GM21717 (cell line): ENCODE measurements around the gene NFATC1.

Source experiments
- ATAC-seq: cut with Tn5 transposase; IDR thresholded peaks from one replicate; pipeline ENCODE4 v1.9.1; 2021; ENCODE audit warnings: mild to moderate bottlenecking, moderate library complexity; ENCODE audit not compliant: unreplicated experiment

NFATC1 gene

GRCh38 chr18:79436556-79437275 lies 41.0 kb downstream of the NFATC1 start:
- ATAC-seq = no peak

- no peak for ATAC-seq
These were observed 42.6 kb downstream of the NFATC1 start for GRCh38 chr18:79438089-79438897.

DNA sequence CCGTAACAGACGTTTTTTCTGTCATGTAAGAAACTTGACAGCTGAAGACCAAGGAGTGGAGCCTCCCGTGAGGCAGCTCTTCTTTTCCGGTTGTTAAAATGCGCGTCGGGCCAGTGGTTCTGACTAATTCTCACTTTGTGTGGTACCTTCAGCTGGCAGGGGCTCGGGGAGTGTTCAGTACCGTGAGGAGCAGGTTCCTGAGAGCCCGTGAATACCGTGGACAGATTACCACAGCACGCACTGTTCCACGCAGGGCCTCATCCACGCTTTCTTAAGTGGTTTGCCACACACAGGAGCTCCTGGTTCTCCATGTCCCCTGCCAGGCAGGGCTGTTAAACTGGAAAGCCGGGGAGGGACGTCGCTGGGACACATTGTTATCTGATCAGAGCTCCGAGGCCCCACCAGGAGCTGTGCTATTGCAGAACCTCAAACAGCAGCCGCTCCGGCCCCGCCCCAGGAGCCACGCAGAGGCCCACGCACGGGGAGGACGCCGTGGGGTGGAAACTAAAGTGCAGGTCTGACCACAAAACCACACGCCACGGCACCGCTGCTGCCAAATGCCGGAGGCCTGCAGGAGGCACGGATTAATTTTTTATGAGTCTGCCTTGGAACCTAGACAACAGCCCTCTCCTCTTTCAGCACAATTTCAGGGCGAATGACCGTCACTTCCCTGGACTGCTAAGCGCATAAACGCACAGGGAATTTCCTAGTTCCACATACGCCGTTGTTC lies 43.3 kb downstream of the NFATC1 start:
- ATAC-seq = no peak

DNA sequence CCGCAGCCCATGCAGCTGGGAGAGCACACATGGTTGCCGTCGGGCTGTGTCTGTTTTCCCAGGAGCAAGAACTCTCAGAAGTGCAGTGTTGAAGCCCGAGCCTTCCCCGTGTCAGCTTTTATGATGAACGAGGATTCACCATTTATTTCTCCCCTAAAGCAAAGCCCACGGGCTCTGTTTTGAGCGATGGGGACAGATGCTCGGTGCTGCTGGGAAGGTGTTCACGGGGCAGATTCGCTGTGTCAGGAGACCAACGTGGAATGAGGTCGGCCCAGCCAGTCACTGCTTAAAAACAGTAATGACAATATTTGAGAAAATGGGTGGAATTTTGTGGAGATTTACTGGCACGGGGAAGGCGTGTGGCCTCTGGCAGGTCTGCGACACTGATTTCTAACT lies 43.9 kb downstream of the NFATC1 start:
- no peak for ATAC-seq

GRCh38 chr18:79440316-79441110 lies 44.8 kb downstream of the NFATC1 start:
- ATAC-seq = no peak

- ATAC-seq = no peak
These were observed 45.7 kb downstream of the NFATC1 start for GRCh38 chr18:79441420-79441819.

DNA sequence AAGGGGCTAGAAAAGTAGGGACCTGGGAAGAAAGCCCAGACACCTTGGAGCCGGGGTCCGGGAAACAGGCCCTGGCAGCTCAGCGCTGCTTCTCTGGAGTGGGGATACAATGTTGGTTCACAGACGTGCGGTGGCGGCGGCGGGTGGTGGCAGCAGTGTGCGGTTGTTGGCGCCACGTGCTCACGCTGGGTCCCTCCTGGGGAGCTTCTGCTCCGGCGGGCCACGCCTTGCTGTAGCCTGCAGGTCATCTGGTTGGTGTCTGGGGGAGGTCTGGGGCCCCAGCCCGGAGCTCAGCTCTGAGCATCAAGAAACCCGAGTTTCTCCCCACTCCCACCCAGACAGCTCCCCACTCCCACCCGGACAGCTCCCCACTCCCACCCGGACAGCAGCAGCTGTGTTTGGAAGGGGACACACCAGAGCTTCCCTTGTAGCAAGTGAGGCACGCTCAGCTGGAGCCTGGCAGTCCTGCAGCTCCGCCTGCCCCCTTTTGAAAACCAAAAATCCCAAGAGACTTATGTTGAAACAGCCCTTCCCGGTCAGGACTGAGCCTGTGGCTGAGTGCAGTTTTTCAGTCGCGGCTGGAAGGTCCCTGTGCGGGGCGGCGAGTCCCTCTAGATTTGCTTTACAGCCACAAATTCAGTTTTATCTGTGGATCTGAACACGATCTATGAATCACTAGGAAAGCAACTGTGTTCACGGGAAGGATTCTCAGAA lies 46.9 kb downstream of the NFATC1 start:
- no peak for ATAC-seq

- no peak for ATAC-seq
These were observed 49.5 kb downstream of the NFATC1 start for GRCh38 chr18:79445221-79445620.

DNA sequence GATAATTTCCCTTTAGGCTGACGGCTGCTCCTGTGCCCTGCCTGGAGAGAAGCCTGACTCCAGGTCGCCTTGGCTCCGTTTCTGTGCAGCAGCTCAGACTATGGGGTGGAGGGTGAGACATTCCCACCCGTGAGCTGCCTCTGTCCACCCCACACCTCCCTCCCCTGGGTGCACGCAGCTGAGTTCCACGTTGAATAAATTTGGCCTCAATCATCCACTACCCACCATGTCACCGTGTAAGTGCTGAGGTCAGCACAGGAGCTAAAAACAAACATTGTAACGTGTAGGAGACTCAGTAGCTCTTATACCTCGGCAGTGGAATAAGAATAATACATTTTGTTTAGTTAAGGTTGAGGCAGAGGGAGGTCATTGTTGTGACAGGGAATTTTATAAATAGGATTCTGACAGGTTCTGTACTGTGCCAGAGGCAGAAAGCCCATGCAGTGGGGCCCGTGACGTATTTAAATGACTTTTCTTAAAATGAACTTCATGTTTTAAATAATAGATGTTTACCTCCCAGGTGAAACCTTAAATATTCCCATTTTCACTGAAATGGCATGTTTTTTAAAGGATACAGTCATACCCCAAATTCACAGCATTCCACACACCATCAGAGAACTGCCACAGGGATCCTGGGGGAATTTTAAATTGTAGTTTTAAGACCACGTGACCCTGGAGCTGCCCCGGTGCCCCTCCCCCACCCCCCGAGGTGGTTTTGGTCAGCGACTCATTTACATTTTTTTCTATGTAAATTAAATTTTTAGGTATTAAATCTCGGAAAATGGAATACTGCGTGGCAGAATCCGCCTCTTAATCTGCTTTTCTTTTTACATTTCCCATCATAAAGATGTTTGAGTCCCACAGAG lies 50.2 kb downstream of the NFATC1 start:
- ATAC-seq = no peak

- ATAC-seq = no peak
These were observed 51.2 kb downstream of the NFATC1 start for GRCh38 chr18:79446931-79447330.

DNA sequence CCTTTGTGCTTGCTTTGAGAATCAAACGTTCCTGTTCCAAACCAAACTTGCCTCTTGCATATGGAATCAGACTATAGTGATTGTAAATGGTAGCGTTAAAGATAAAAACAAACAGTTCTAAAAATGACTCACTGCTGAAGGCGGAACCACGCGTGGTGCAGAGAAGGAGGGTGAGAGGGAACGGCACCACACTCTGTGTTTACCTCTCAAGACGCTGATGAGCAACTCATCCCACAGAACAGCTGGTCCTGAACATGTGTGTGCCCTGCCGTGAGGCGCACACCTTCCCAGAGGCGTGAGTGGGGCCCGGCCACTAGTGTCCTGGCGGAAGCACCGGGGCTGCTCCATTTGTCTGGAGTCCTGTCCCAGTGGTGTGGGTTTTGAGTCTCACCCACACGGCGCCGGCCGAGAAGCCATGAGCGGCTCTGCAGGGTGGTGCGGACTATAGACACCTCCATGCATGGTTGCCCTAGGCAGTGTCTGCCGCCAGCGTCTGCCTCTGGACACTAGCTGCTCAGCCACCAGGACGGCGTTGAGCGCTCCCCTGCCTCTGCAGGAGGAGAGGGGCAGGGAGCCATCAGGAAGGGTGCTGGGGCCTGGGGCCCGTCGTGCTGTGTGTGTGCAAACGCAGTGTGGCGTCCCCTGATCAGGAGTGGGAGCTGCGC lies 52.1 kb downstream of the NFATC1 start:
- no peak for ATAC-seq

DNA sequence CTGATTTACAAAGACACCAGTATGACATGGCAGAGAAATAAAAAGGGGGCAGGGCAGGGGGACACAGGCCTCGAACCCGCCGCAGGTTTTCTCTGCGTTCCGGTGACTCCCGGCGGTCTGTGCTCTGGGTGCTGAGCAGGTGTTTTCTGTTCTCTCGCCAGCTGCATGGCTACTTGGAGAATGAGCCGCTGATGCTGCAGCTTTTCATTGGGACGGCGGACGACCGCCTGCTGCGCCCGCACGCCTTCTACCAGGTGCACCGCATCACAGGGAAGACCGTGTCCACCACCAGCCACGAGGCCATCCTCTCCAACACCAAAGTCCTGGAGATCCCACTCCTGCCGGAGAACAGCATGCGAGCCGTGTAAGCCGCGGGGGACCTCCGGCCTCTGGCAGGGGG lies 52.9 kb downstream of the NFATC1 start:
- no peak for ATAC-seq

DNA sequence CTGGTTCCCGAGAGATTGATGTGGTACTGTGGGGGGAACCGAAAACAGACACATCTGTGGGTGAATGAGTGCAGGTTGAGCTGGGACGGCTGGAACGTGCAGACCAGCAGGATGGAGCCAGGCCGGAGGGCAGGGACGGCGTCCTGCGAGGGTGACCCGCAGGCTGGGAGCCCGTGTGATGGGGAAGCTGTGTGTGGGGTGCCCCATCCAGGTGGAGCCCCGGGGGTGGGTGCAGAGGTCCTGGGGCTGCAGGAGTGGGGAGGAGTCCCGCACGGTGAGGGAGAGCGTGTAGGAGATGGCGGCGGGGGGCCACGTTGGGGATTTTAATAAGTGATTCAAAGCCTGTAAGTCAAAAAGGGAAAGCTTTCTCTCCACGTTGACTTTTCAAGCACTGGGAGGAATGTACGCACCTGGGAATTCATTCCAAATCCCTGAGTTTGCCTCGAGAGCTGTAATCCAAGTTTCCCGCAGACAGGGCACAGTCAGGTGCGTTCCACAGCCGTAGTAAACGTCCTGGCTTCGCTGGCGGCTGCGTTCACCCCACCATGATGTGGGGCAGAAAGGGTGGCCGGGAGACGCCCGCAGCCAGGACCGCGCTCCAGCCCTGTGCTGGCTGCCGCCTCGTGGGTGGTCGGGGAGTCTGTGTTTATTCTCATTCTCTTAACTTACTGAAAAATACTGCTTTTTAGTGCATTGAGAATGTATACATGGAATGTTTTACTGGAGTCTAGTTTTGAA lies 54.0 kb downstream of the NFATC1 start:
- no peak for ATAC-seq

DNA sequence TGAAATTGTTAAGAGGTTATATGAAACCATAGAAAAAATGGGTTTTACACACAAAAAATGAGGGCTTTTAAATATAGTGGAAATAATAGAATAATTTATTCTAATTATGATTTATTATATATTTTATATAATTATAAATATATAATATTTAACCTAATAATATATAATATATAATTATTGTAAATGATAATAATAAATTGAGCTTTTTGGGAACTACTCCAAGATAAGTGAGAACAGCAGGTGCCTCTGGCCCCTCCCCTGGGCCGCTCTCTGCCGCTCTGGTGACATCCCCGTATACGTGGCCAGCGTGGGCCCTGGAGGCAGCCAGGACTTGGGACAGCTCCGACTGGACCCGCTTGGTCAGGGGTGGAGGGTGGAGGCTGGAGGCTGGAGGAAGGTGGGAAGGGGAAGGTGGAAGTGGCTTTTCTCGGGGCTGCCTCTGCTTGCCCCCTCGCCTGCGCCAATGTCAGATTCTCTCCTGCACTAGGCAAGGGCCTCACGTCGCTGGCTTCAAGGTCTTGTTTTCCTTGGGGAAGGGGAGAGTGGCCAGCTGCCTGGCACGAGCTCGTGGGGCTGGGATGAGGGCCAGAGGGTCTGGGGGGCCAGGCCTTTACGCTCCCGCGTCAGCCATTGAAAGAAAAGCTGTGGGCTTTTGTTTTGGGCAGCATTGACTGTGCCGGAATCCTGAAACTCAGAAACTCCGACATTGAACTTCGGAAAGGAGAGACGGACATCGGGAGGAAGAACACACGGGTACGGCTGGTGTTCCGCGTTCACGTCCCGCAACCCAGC lies 54.8 kb downstream of the NFATC1 start:
- no peak for ATAC-seq

GRCh38 chr18:79451237-79452125 lies 55.8 kb downstream of the NFATC1 start:
- ATAC-seq = no peak
